GM12878 (cell line): ENCODE data around the gene CHST5.

Experiments used
- JUNB ChIP-seq: IDR thresholded peaks from 2 replicates; pipeline ENCODE4 v1.6.1; 2016; ENCODE audit warnings: antibody characterized with exemption, mild to moderate bottlenecking
- JUND ChIP-seq: IDR thresholded peaks from 2 replicates; pipeline ENCODE4 v1.6.1; 2012; ENCODE audit warnings: low read depth, mild to moderate bottlenecking, low read length, improper control_type of control experiment, moderate library complexity
- MYC ChIP-seq: IDR thresholded peaks from 2 replicates; pipeline ENCODE4 v1.6.1; 2011; ENCODE audit warnings: mild to moderate bottlenecking, low read length, moderate library complexity, inconsistent platforms; ENCODE audit not compliant: insufficient read depth, insufficient replicate concordance, insufficient read length, severe bottlenecking
- TARDBP ChIP-seq: IDR thresholded peaks from 2 replicates; pipeline ENCODE4 v1.6.1; 2016; ENCODE audit warnings: borderline replicate concordance

GRCh38 chr16:75529959-75530358, 5.9 kb downstream of the CHST5 start:
- TF ChIP-seq TARDBP = no peak
- no peak for TF ChIP-seq JUNB
- no peak for TF ChIP-seq MYC
- TF ChIP-seq JUND = no peak
